Measurements from ENCODE around the gene EFCAB5.

- TF ChIP-seq CTCF (IDR thresholded peaks at IDR 0.05; ENCODE audit: insufficient read depth, low read length, poor library complexity, severe bottlenecking) (no peak), EZH2phosphoT487 (conservative IDR thresholded peaks at IDR 0.05; ENCODE audit: low read length) (no peak)
Measured at GRCh38 chr17:29949696-29950095, 8.3 kb downstream of the EFCAB5 start.
